GM21576 (cell line): ENCODE data around the gene AKAP13.
A peak's percentile ranks its signal among the peaks of the same experiment; 100 is the strongest.
"Not testable (repeated sequence)": the region's sequence is repeated elsewhere in the genome, so short reads cannot be mapped to it uniquely, and the experiment has no call there.

Experiments
- ATAC-seq: cut with Tn5 transposase; IDR thresholded peaks from one replicate; pipeline ENCODE4 v1.9.1; 2021; ENCODE audit warnings: mild to moderate bottlenecking, moderate library complexity; ENCODE audit not compliant: unreplicated experiment

Gene AKAP13

DNA sequence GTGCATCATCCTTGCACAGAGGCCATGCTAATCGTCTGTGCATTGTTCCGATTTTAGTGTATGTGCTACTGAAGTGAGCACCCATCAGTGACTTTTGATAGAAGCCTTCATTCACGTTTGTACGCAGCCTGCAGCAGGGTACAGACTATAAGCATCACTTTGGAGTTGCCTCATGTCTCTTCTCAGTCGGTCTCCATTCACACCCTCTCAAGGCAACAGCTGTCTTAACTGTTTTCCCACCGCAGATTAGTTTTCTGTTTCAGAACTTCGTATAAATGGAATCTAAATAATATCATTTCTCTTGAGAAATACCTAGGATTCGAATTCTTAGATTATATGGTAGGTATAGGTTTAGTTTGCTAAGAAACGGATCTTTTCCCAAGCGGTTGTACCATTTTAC is 271.1 kb downstream of the AKAP13 start:
- no peak for ATAC-seq

- ATAC-seq: no peak
These were observed 272.1 kb downstream of the AKAP13 start for GRCh38 chr15:85652457-85652856.

DNA sequence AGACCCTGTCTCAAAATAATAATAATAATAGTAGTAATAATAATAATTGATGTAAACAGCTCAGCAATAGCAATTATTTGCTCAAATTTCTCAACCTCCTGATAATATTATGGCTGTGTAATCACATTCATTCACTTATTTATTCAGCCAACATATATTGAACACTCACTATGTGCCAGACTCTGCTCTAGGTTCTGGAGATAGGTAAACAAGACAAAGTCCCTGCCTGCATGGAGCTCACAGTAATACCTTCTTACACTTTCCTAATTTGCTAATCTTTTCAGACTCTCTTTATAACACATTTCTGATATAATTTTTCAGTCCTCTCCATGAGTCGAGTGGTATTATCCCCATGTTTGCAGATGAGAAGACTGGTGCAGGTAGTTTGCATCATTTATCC is 276.7 kb downstream of the AKAP13 start:
- no peak for ATAC-seq

DNA sequence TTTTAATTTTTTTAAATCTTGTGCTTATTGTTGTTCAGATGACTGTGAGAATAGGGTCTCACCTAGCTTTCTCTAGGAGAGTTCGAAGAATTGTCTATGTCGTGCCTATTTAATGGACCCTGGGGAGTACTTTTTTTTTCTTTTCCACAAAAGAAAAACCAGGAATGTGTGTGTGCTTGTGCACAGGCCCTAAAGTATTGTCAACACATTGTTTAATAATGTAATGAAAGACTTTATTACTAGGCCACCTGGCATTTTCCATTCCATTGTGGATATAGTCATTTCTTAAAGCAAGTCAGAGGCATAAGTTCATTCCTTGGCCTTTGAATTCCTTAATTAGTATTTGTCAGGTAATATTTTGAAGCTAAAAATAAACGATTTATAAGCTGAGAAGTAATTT is 278.4 kb downstream of the AKAP13 start:
- ATAC-seq: no peak

DNA sequence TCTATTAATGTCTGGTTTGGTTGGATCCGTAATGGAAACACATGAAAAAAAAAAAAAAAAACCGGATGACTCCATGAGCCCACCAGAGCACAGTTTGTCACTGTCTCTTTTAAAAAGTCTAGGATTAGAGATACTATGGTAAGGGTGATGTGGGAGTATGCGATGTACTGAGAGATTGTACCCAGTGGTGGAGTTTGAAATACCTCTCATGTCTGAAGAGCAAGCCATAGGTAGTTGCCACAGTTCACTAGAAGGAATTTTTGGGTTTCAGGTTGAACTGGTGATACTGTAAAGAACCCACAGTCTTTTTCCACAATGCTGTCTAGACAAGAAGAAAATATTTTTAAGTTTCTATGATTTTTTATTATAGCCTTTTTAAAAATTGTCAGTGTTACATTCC is 281.5 kb downstream of the AKAP13 start:
- ATAC-seq: no peak

GRCh38 chr15:85665677-85666076 is 285.3 kb downstream of the AKAP13 start:
- not testable (repeated sequence) for ATAC-seq

DNA sequence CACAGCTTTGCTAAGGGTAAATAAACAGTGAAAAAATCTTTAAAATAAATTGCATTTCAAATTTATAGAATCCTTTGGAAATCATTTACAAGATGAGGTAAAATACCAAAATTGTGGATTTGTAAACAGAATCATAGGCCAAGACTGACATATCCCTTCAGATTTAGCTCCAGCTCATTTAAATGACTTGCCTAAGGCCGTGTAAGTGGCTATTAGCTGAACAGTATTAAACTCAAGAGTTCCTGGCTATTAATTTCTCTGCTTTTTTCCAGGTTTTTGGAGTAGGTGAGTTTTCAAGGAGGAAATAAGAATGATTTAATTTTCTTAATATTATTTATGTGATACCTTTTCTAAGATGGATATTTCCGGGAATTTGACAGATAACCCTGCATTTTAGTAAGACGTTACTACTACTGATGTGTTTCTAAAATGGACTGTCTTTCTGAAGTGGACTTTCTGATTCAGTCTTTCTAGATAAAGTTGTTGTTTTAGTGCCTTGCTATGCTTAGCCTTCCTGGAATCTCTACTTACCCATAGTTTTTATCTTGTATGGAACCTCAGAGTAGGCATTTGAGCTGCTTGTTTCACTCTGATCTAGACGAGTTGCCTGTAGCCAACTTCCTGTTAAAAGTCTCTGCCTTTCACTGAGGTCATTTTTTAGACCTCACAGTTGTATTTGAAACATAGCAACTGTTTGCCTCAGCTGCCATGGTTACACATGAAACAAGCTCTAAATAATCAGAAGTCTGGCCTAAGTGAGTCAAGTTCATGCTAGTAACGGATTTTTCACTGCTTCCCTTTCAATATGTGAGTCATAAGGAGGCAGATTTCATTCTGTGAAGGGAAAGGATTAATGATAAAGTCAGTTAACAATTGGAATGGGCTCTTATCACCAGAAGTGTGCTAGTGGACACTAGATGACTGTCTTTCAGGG is 287.4 kb downstream of the AKAP13 start:
- ATAC-seq: peak; percentile 90

DNA sequence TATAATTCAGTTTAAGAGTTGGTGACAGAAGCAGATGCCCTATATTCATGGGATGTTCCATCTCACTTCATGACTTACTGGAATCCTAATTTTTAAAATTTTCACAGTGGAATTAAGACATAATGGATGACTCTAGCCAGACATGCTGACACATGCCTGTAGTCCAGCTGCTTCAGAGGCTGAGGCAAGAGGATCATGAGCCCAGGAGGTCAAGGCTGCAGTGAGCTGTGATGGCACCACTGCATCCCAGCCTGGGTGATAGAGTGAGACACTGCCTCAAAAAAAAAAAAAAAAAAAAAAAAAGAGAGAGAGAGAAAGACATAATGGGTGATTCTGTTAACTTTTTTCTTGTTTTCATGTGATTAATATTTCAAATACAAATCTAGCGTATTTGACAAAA is 290.8 kb downstream of the AKAP13 start:
- no peak for ATAC-seq

GRCh38 chr15:85672332-85673084 is 292.1 kb downstream of the AKAP13 start:
- no peak for ATAC-seq

DNA sequence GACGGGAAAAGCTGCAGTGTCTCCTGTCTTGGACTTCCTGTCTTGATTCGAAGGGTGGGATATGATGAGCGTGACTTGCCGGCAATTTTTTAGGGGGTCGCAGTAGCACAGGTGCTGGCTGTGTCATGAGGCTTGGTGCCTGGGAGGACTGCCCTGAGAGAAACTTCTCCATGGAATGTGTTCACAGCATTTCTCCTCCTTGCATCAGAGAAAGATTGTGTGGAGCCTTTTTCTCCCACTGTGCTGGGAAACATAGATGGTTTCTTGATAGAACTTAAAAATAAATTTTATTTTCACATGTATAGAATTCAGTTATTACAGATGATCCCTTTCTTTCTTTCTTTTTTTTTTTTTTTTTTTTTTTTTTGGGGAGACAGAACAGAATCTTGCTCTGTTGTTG is 292.9 kb downstream of the AKAP13 start:
- no peak for ATAC-seq

GRCh38 chr15:85676342-85677098 is 296.1 kb downstream of the AKAP13 start:
- no peak for ATAC-seq

- ATAC-seq: no peak
These were observed 298.8 kb downstream of the AKAP13 start for GRCh38 chr15:85679231-85679630.

DNA sequence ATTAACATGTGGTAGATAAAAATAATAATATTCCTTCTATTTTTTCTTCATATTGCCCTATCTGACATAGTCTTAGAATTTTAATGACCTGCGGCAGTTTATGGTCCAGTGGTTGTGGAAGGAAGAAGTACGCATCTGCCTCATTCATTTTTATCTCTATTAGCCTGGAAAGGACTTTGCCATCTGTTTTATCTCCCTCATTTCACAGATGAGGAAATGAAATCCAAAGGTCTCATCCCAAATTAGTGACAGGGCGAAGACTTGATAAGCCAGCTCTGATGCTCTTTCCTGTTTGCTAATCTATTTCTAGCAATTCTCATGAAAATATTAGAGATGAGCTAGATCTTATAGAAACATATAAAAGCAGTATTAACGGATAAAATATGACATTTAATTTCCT is 301.0 kb downstream of the AKAP13 start:
- ATAC-seq: no peak

DNA sequence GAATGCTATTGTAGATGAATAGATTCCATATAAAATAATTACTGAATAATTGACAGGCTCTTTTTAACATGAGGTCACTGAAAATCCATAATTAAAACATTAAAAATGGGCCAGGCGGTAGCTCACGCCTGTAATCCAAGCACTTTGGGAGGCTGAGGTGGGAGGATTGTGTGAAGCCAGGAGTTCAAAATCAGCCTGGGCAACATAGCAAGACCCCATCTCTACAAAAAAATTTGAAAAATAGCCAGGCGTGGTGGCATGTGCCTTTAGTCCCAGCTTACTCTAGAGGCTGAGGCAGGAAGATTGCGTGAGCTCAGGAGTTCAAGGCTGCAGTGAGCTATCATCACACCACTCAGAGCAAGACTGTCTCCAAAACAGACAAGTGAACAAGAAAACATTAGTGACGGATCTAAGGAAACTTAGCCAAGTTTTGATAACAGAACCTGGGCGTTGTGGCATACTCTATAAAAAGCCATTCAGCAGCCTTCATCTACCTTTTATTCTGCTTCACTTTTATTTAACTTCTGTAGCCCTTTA is 303.8 kb downstream of the AKAP13 start:
- ATAC-seq: no peak

GRCh38 chr15:85685356-85685755 is 305.0 kb downstream of the AKAP13 start:
- no peak for ATAC-seq

- no peak for ATAC-seq
These were observed 306.9 kb downstream of the AKAP13 start for GRCh38 chr15:85687329-85687728.

GRCh38 chr15:85688711-85689110 is 308.3 kb downstream of the AKAP13 start:
- ATAC-seq: no peak

GRCh38 chr15:85689729-85690128 is 309.3 kb downstream of the AKAP13 start:
- peak; percentile 40 for ATAC-seq

- ATAC-seq: peak; percentile 46
These were observed 310.3 kb downstream of the AKAP13 start for GRCh38 chr15:85690561-85691231.
